Erythroblast (primary cell): ENCODE measurements around the gene LONRF2.

Source experiments
- GATA1 ChIP-seq: IDR thresholded peaks from 2 replicates; pipeline ENCODE4 v1.6.1; 2011; ENCODE audit warnings: low read depth, mild to moderate bottlenecking, control low read depth, low read length, moderate library complexity
- POLR2A ChIP-seq: IDR thresholded peaks from 2 replicates; pipeline ENCODE4 v1.6.1; 2011; ENCODE audit warnings: mild to moderate bottlenecking, low read length

- TF ChIP-seq POLR2A: no peak
- no peak for TF ChIP-seq GATA1
Measured at GRCh38 chr2:100264121-100264520, 58.2 kb downstream of the LONRF2 start.
